Head of caudate nucleus (tissue), 42 donors: ENCODE results near the gene ABHD8.

Experiments
- DNase-seq, 42 donors: peaks; one replicate each; pipeline versions ENCODE4 v3.0.0 to v3.0.0-alpha.2; 2020 to 2021; ENCODE audit warnings: mixed read lengths in 7 of 42
- intact Hi-C: fragments of 100-400 bp; cut with DNase I; formaldehyde crosslinking; loops from one replicate; pipeline ENCODE4 v1.15.0; 2022

The ABHD8 gene

GRCh38 chr19:17256130-17256529 is 47.1 kb downstream of the ABHD8 start:
- intact Hi-C loops = no loop called here
- DNase-seq = no peak

- intact Hi-C loops = no loop called here
- DNase-seq = no peak
These were observed 48.0 kb downstream of the ABHD8 start for GRCh38 chr19:17255150-17255621.

DNA sequence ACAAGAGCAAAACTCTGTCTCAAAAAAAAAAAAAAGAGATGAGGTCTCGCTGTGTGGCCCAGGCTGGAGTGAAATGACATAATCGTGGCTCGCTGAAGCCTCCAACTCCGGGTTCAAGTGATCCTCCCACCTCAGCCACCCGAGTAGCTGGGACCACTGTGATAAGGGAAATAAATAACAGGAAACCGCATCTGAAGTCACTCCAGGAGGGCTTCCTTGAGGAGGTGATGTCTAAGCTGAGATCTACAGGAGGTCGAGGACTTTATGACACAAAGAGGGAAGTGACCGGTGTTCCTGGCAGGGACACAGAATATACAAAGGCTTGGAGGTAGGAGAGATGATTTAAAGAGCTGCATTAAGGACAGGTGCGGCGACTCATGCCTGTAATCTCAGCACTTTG is 48.6 kb downstream of the ABHD8 start:
- DNase-seq = no peak
- intact Hi-C loops = no loop called here

- no peak for DNase-seq
- intact Hi-C loops = no loop called here
These were observed 53.2 kb downstream of the ABHD8 start for GRCh38 chr19:17249887-17250548.

DNA sequence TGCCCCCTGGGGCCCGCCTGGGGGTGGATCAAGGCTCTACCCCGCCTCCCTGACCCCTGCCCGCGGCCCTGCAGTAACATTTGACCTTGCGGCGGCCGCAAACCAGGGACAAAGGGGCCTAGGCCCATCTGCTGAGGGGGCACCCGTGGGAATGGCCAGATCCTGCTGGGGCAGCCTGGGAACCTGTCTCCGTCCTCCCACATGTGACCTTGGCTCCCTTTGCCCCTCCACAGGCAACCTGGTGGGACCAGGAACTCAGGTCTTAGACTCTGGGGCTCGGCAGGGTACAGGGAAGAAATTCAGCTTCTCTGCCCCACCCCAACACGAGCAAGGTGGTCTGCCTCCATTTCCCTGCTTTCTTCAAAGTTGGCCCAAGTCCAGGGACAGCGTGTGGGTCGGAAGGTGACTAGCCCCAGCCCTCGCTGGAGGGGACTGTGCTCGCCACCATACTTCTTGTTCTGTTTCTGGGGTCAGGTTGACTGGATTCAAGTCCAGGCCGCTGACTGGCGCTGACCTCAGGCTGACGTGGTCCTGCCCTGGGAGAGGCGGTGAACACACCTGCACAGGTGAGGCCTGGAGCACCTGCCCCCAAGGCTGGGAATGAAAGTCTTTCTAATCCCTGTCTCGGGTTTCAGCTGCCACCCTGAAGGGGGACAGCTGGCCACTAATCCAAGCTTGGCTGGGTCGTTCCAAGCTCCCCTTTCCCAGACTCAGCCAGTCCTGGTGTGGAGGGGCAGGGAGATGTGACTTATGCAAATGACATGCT is 55.0 kb downstream of the ABHD8 start:
- intact Hi-C loops = no loop called here
- DNase-seq = no peak

GRCh38 chr19:17246681-17247425 is 56.4 kb downstream of the ABHD8 start:
- DNase-seq = peak in 10 of 42 donors; percentile 18 to 62 (median 40)
- intact Hi-C loops = no loop called here

DNA sequence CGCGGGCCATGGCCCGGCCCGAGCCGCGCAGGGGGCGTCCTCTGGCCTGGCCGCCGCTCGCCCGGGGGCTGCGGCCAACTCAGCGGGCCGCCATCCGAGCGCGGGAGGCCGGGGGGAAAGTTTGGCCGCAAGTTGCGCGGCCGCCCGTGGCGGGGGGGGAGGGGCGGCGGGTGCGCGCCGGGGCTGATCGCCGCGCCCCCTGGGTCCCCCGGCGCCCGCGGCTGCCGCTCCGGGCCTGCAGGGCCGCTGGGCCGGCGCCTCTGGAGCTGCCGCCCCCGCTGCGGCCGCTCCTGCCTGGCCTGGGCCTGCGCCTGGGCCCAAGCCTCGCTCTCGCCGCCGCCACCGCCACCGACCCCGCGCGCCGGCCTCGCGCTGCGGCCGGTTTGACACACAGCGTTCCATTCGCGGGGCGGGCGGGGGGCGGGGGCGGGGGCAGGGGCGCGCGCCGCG is 57.7 kb downstream of the ABHD8 start, which contains the start of gene NR2F6:
NR2F6 (minus strand) TSS at position 385 of the 450 bp plus-strand sequence. CDS start 699 bp downstream, outside the sequence.
- intact Hi-C loops = no loop called here
- peak in 1 of 42 donors; percentile 45 for DNase-seq

DNA sequence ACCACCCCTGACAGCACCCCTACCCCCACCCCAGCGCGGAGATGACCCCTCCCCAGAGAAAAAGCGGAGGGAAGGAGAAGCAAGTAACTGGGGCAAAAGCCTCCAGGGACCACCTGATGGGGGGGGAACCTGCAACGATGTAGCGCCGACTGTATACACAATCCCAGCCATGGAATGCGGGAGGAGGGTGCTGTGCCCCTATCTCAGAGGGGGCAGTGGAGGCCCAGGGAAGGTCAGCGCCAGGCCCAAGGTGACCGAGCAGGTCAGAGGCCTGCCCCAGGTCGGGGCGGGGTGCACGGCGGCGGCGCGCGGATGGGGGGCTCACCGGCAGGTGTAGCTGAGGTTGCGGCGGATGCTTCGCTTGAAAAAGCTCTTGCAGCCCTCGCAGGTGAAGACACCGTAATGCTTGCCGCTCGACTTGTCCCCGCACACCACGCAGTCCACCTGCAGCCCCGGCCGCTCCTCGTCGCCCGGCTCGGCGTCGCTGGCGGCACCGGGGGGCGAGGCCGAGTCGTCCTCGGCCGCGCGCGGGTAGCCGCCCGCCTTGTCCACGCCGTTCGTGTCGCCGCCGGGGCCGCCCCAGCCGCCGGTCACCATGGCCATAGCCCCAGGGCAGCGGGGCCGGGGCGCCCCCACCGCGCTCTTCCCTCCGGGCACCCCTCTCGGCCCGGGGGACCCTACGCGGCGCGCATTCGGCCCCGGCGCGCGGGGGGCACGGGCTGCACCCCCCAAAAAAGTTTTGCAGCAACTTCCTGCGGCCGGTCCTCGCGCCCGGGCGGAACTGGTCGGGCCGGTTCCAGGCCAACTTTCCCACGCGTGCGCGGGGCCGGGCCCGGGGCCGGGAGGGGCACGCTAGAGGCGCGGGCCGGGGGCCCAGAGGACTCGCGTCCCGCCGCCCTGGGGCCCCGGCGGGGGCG is 58.3 kb downstream of the ABHD8 start:
- intact Hi-C loops = no loop called here
- DNase-seq = peak in 6 of 42 donors; percentile 31 to 56 (median 52)

GRCh38 chr19:17243830-17244617 is 59.2 kb downstream of the ABHD8 start:
- intact Hi-C loops = no loop called here
- peak in 4 of 42 donors; percentile 43 to 47 (median 44) for DNase-seq

GRCh38 chr19:17243211-17243829 is 59.9 kb downstream of the ABHD8 start:
- intact Hi-C loops = no loop called here
- DNase-seq = no peak

- intact Hi-C loops = no loop called here
- DNase-seq = no peak
These were observed 60.6 kb downstream of the ABHD8 start for GRCh38 chr19:17242431-17243208.
